ENCODE data around the gene THBS4. TPM values are rescaled to one million over a fixed set of nuclear protein-coding genes. Genes with fewer than 3 reads are reported as not detected.
A peak's percentile ranks its signal among the peaks of the same experiment; 100 is the strongest.
"Not testable (repeated sequence)": the region's sequence is repeated elsewhere in the genome, so short reads cannot be mapped to it uniquely, and the experiment has no call there.

THBS4 gene
- total and polyA plus RNA-seq, 10 of the 15 experiments (the other 5 are each of a cell fraction or from before 2014, with no cell fraction given) = 0.31 to 1.7 (median 0.75) TPM

DNA sequence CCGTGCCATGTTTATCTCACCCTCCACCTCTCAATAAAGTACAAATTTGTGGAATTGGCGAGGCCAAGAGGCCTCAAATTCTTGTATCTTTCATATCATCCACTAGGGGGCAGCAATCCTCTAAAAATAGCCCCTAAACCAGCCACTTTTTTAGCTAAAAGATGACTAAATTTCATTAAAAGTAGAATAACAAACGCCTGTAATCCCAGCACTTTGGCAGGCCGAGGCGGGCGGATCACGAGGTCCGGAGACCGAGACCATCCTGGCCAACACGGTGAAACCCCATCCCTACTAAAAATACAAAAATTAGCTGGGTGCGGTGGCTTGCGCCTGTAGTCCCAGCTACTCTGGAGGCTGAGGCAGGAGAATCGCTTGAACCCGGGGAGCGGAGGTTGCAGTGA, 56.6 kb downstream of the THBS4 start:
- TF ChIP-seq SMC3 (IDR thresholded peaks at IDR 0.05; ENCODE audit: borderline replicate concordance, low read length) (peak; percentile 94), RAD21 (IDR thresholded peaks at IDR 0.05; ENCODE audit: insufficient read depth, low read depth, low read length) (peak; percentile 87), NBN (IDR thresholded peaks at IDR 0.05) (peak; percentile 38; the same call in 1 of the 2 replicates), CTCF (IDR thresholded peaks at IDR 0.05 in 2 of 3, conservative IDR thresholded peaks at IDR 0.05 in 1 of 3; ENCODE audit: control insufficient read depth in 2 of 3, extremely low read depth in 1 of 3, insufficient read depth in 1 of 3, low read depth in 3 of 3, low read length in 3 of 3) (peak; percentile 43 to 63 (median 46); a peak in 4 of 6 replicates)
- TF ChIP-seq, protein P1, sequence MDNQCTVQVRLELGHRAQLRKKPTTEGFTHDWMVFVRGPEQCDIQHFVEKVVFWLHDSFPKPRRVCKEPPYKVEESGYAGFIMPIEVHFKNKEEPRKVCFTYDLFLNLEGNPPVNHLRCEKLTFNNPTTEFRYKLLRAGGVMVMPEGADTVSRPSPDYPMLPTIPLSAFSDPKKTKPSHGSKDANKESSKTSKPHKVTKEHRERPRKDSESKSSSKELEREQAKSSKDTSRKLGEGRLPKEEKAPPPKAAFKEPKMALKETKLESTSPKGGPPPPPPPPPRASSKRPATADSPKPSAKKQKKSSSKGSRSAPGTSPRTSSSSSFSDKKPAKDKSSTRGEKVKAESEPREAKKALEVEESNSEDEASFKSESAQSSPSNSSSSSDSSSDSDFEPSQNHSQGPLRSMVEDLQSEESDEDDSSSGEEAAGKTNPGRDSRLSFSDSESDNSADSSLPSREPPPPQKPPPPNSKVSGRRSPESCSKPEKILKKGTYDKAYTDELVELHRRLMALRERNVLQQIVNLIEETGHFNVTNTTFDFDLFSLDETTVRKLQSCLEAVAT (IDR thresholded peaks at IDR 0.05) = peak; percentile 85
- TF ChIP-seq, protein P2, sequence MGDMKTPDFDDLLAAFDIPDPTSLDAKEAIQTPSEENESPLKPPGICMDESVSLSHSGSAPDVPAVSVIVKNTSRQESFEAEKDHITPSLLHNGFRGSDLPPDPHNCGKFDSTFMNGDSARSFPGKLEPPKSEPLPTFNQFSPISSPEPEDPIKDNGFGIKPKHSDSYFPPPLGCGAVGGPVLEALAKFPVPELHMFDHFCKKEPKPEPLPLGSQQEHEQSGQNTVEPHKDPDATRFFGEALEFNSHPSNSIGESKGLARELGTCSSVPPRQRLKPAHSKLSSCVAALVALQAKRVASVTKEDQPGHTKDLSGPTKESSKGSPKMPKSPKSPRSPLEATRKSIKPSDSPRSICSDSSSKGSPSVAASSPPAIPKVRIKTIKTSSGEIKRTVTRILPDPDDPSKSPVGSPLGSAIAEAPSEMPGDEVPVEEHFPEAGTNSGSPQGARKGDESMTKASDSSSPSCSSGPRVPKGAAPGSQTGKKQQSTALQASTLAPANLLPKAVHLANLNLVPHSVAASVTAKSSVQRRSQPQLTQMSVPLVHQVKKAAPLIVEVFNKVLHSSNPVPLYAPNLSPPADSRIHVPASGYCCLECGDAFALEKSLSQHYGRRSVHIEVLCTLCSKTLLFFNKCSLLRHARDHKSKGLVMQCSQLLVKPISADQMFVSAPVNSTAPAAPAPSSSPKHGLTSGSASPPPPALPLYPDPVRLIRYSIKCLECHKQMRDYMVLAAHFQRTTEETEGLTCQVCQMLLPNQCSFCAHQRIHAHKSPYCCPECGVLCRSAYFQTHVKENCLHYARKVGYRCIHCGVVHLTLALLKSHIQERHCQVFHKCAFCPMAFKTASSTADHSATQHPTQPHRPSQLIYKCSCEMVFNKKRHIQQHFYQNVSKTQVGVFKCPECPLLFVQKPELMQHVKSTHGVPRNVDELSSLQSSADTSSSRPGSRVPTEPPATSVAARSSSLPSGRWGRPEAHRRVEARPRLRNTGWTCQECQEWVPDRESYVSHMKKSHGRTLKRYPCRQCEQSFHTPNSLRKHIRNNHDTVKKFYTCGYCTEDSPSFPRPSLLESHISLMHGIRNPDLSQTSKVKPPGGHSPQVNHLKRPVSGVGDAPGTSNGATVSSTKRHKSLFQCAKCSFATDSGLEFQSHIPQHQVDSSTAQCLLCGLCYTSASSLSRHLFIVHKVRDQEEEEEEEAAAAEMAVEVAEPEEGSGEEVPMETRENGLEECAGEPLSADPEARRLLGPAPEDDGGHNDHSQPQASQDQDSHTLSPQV (IDR thresholded peaks at IDR 0.05) = 0 out of 2 replicates have a peak, but pooled peaks have one; percentile 11
- H4K20me1 ChIP-seq (ENCODE audit: control insufficient read depth, insufficient read depth); H3K9me3 ChIP-seq (replicated peaks; ENCODE audit: control insufficient read depth, insufficient read depth, low read length); DNase-seq (ENCODE audit: low read depth, low spot score); H3K4me1 ChIP-seq (ENCODE audit: control insufficient read depth, insufficient read depth, low read length); H3K27me3 ChIP-seq (replicated peaks in 1 of 2; ENCODE audit: control insufficient read depth in 2 of 2, insufficient read depth in 2 of 2, low read length in 1 of 2); H3K9ac ChIP-seq (ENCODE audit: control insufficient read depth, insufficient read depth, low read length); H3K4me2 ChIP-seq (ENCODE audit: control insufficient read depth, insufficient read depth); H3K79me2 ChIP-seq (ENCODE audit: control insufficient read depth, insufficient read depth, low read length); BruUV-seq (replicated peaks); H3K4me3 ChIP-seq; H2AFZ ChIP-seq (ENCODE audit: control insufficient read depth, low read depth, low read length); H3K27ac ChIP-seq (ENCODE audit: control insufficient read depth, insufficient read depth); H3K36me3 ChIP-seq (ENCODE audit: control insufficient read depth in 2 of 2, insufficient read depth in 2 of 2, low read length in 1 of 2): not testable (repeated sequence)
- FAIRE-seq (peak; percentile 69), ATAC-seq (peak; percentile 87)
- intact Hi-C loops (cut with micrococcal nuclease; ENCODE audit: unreplicated experiment) (loop anchor here (1.0 to 10.0 kb wide), 7 partner anchors 36 to 581 kb away; partner anchors contain the start of genes FAM151B and SERINC5), in situ Hi-C loops (cut with MboI) (loop anchor here (5.0 kb wide), 2 partner anchors 206 to 581 kb away; no protein-coding TSS in a partner anchor)
- ChIA-PET CTCF (interaction anchor here (0.6 to 12.7 kb wide), 46 partner anchors 8 to 587 kb away, joined by 3 to 230 read pairs (median 5); no protein-coding TSS in a partner anchor), RAD21 (ENCODE audit: unreplicated experiment) (interaction anchor here (0.6 to 9.8 kb wide), 37 partner anchors 8 to 580 kb away, joined by 3 to 205 read pairs (median 4); partner anchors contain the start of gene SERINC5), SMC1A (ENCODE audit: uncharacterized antibody, unreplicated experiment) (interaction anchor here (0.6 to 6.0 kb wide), 40 partner anchors 8 to 580 kb away, joined by 3 to 146 read pairs (median 5); no protein-coding TSS in a partner anchor), POLR2A (interaction anchor here (0.6 to 1.3 kb wide), 3 partner anchors 34 to 183 kb away, joined by 3 to 8 read pairs (median 3); no protein-coding TSS in a partner anchor)
- WGBS (ENCODE audit: insufficient coverage, insufficient replicate concordance, low lambda C conversion rate, missing lambda C conversion rate) = 30% methylated on average over 15 of the region's 15 CpGs

Data from GM12878 (cell line).